A172 (cell line): ENCODE data around the gene ZNF786. TPM values are rescaled to one million over a fixed set of nuclear protein-coding genes. Genes with fewer than 3 reads are reported as not detected.
"Not testable (repeated sequence)": the region's sequence is repeated elsewhere in the genome, so short reads cannot be mapped to it uniquely, and the experiment has no call there.

Experiments
- DNase-seq: peaks from one replicate; pipeline ENCODE4 v3.0.0-alpha.2; 2015; ENCODE audit warnings: low spot score
- total RNA-seq: library from RNA; depleted of rRNA; stranded (reverse); fragments of >200 nt; shearing (Covaris generic); gene quantifications from 2 replicates; pipeline ENCODE4 v1.2.3, GENCODE V29; 2014

The ZNF786 gene
- total RNA-seq, 1 experiment from 2014 or later, result 3.4 TPM

- no peak for DNase-seq
These were observed 6.1 kb downstream of the ZNF786 start for GRCh38 chr7:149084407-149084806.

- no peak for DNase-seq
These were observed 8.6 kb downstream of the ZNF786 start for GRCh38 chr7:149081914-149082313.

- DNase-seq, result no peak
These were observed 12.9 kb downstream of the ZNF786 start for GRCh38 chr7:149077594-149077993.

- DNase-seq, result no peak
These were observed 15.2 kb downstream of the ZNF786 start for GRCh38 chr7:149075286-149075685.

- DNase-seq, result no peak
These were observed 16.2 kb downstream of the ZNF786 start for GRCh38 chr7:149074116-149074885.

GRCh38 chr7:149072438-149072775 lies 18.1 kb downstream of the ZNF786 start:
- DNase-seq, result no peak

GRCh38 chr7:149071641-149072437 lies 18.7 kb downstream of the ZNF786 start:
- no peak for DNase-seq

- no peak for DNase-seq
These were observed 19.3 kb downstream of the ZNF786 start for GRCh38 chr7:149071182-149071635.

- no peak for DNase-seq
These were observed 20.0 kb downstream of the ZNF786 start for GRCh38 chr7:149070372-149071125.

- DNase-seq, result no peak
These were observed 22.6 kb downstream of the ZNF786 start for GRCh38 chr7:149067869-149068268.

- no peak for DNase-seq
These were observed 27.0 kb downstream of the ZNF786 start for GRCh38 chr7:149063476-149063875.

GRCh38 chr7:149062217-149062899 lies 28.2 kb downstream of the ZNF786 start:
- not testable (repeated sequence) for DNase-seq

- DNase-seq, result peak; percentile 6
These were observed 30.4 kb downstream of the ZNF786 start for GRCh38 chr7:149060156-149060555.

- no peak for DNase-seq
These were observed 36.6 kb downstream of the ZNF786 start for GRCh38 chr7:149053885-149054284.

- DNase-seq, result no peak
These were observed 37.1 kb downstream of the ZNF786 start for GRCh38 chr7:149053384-149053783.

- DNase-seq, result no peak
These were observed 39.6 kb downstream of the ZNF786 start for GRCh38 chr7:149050941-149051340.

GRCh38 chr7:149048805-149049204 lies 41.7 kb downstream of the ZNF786 start:
- DNase-seq, result no peak

- DNase-seq, result no peak
These were observed 44.1 kb downstream of the ZNF786 start for GRCh38 chr7:149046416-149046815.

- DNase-seq, result no peak
These were observed 46.6 kb downstream of the ZNF786 start for GRCh38 chr7:149043936-149044335.

- no peak for DNase-seq
These were observed 49.2 kb downstream of the ZNF786 start for GRCh38 chr7:149041350-149041749.

- not testable (repeated sequence) for DNase-seq
These were observed 51.9 kb downstream of the ZNF786 start for GRCh38 chr7:149038641-149039040.

GRCh38 chr7:149036676-149037075 lies 53.8 kb downstream of the ZNF786 start:
- DNase-seq, result no peak
